Vagina (tissue), 2 donors: ENCODE data around the gene TNFRSF1B. TPM values are rescaled to one million over a fixed set of nuclear protein-coding genes. Genes with fewer than 3 reads are reported as not detected.
A peak's percentile ranks its signal among the peaks of the same experiment; 100 is the strongest.

Experiments used
- DNase-seq, 2 donors: peaks; one replicate each; pipeline ENCODE4 v3.0.0-alpha.2; 2017; ENCODE audit errors: extremely low spot score in 2 of 2
- H3K27ac ChIP-seq: fragments of 200-600 bp; sonication (generic); one replicate; pipeline ENCODE4 v1.5.1; 2019
- H3K27me3 ChIP-seq: fragments of 200-600 bp; sonication (generic); one replicate; pipeline ENCODE4 v1.5.1; 2019
- H3K36me3 ChIP-seq, 2 donors: fragments of 200-600 bp; sonication (generic); one replicate each; pipeline ENCODE4 v1.5.1; 2017 to 2019
- H3K4me1 ChIP-seq: fragments of 200-600 bp; sonication (generic); one replicate; pipeline ENCODE4 v1.5.1; 2019
- H3K4me3 ChIP-seq, 2 donors: fragments of 200-600 bp; sonication (generic); 1 replicate in 1 of 2; 2 replicates in 1 of 2; pipeline ENCODE4 v1.5.1; 2016 to 2019
- H3K9me3 ChIP-seq: fragments of 200-600 bp; sonication (generic); one replicate; pipeline ENCODE4 v1.5.1; 2019
- POLR2A ChIP-seq, 2 donors: fragments of 450-650 bp; IDR thresholded peaks; one replicate each; pipeline ENCODE4 v1.6.1; 2017; ENCODE audit warnings: antibody characterized with exemption in 2 of 2, mild to moderate bottlenecking in 2 of 2, moderate library complexity in 2 of 2
- POLR2AphosphoS5 ChIP-seq, 2 donors: sonication (generic); formaldehyde crosslinking; IDR thresholded peaks; one replicate each; pipeline ENCODE4 v1.9.0; 2017; ENCODE audit warnings: antibody characterized with exemption in 2 of 2, mild to moderate bottlenecking in 2 of 2, low read depth in 1 of 2; ENCODE audit not compliant: insufficient read depth in 1 of 2
- intact Hi-C: fragments of 100-400 bp; cut with DNase I; formaldehyde crosslinking; loops from one replicate; pipeline ENCODE4 v1.15.1; 2023
- total RNA-seq: library from RNA; depleted of rRNA; stranded (reverse); fragments of >200 nt; gene quantifications from one replicate; pipeline ENCODE4 v1.2.3, GENCODE V29; 2016
- TF ChIP-seq, protein P1 (sequence below), 3 experiments: fragments of 450-650 bp in 2 of 3; fragments of 200-600 bp in 1 of 3; sonication (generic) in 1 of 3; IDR thresholded peaks; one replicate each; pipeline ENCODE4 v1.5.1; 2017 to 2019; ENCODE audit warnings: antibody characterized with exemption in 3 of 3, mild to moderate bottlenecking in 2 of 3, moderate library complexity in 2 of 3

Gene TNFRSF1B
- total RNA-seq, 1 donor from 2014 or later: 41.0 TPM

DNA sequence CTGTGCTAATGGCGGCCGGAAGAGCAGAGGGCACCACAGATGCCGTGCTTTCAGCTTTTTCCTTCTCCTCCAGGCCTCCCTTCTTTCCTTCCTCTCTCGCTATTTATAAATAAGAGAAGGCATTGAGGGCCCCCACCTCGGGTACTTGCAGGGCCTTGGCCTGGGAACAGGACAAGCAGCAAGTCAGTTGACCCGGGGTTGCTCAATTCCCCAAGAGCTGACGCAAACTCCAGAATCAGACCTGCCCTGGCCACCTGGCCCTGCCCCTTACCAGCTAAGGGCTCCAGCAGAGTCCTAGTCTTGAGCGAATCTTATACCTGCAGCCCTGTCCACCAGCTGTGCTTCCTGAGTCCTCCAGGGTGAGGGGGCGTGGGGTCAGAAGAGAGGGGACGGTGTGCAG lies 13.5 kb downstream of the TNFRSF1B start:
- H3K27ac ChIP-seq: peak overlapping the region; percentile 80
- H3K36me3 ChIP-seq: no peaks in the 10 kb centered on the region
- no peaks in the 10 kb centered on the region for H3K27me3 ChIP-seq
- no peaks in the 10 kb centered on the region for H3K9me3 ChIP-seq
- intact Hi-C loops: no loop called here
- TF ChIP-seq POLR2A (IDR thresholded peaks at IDR 0.05) (no peak), POLR2AphosphoS5 (IDR thresholded peaks at IDR 0.05; ENCODE audit: insufficient read depth in 1 of 2, low read depth in 1 of 2) (peak in 1 of 2 donors; percentile 63)
- TF ChIP-seq, protein P1, sequence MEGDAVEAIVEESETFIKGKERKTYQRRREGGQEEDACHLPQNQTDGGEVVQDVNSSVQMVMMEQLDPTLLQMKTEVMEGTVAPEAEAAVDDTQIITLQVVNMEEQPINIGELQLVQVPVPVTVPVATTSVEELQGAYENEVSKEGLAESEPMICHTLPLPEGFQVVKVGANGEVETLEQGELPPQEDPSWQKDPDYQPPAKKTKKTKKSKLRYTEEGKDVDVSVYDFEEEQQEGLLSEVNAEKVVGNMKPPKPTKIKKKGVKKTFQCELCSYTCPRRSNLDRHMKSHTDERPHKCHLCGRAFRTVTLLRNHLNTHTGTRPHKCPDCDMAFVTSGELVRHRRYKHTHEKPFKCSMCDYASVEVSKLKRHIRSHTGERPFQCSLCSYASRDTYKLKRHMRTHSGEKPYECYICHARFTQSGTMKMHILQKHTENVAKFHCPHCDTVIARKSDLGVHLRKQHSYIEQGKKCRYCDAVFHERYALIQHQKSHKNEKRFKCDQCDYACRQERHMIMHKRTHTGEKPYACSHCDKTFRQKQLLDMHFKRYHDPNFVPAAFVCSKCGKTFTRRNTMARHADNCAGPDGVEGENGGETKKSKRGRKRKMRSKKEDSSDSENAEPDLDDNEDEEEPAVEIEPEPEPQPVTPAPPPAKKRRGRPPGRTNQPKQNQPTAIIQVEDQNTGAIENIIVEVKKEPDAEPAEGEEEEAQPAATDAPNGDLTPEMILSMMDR (IDR thresholded peaks at IDR 0.05): no peak
- H3K4me3 ChIP-seq: no peak overlapping the region
- H3K4me1 ChIP-seq: peaks cover 94% of the 10 kb centered on the region
- no peak for DNase-seq

DNA sequence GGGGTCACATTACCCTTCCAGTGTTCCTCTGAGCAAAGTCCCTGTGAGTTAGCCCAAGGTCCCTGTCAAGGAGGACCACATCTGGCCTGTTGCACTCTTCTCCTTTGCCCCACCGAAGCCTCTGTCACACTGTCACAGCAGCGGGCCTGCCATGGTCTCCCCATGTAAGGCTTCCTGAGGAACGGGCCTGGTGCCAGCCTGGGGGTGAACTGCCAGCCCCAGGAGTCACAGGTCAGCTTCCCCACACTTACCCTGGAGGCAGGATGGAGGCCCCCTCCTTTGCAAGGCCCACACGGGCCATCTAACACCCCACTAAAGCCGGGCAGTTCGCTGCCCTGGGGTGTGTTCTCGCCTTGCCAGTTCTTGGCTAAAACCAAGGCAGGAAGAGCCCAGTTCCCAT lies 14.1 kb downstream of the TNFRSF1B start:
- Histone ChIP-seq H3K9me3 (no peaks in the 10 kb centered on the region), H3K27ac (peak overlapping the region; percentile 80), H3K27me3 (no peaks in the 10 kb centered on the region), H3K4me3 (no peak overlapping the region), H3K36me3 (no peaks in the 10 kb centered on the region), H3K4me1 (peaks cover 94% of the 10 kb centered on the region)
- DNase-seq: no peak
- TF ChIP-seq, protein P1 (IDR thresholded peaks at IDR 0.05): no peak
- no peak for TF ChIP-seq POLR2AphosphoS5 (IDR thresholded peaks at IDR 0.05; ENCODE audit: insufficient read depth in 1 of 2, low read depth in 1 of 2)
- no peak for TF ChIP-seq POLR2A (IDR thresholded peaks at IDR 0.05)
- intact Hi-C loops: no loop called here

DNA sequence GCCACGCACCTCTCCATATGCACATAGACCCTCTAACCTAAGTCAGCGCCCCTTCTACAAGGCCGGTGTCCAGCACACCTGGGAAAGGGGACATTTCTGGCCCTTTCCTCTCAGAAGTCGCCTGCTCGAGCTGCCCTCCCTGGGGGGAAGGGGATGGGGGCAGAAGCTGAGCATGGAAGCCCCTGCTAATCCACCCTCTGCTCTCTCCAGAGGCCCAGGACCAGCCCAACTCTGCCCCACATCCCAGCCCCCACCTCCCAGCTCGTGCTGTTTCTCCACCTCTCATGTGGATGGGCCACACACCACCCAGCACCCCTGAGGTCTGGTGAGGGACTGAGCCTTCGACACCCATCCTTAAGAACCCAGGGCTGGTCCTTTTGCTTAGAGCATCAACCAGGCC lies 14.8 kb downstream of the TNFRSF1B start:
- H3K4me1 ChIP-seq: peaks cover 94% of the 10 kb centered on the region
- no peaks in the 10 kb centered on the region for H3K27me3 ChIP-seq
- TF ChIP-seq POLR2A (IDR thresholded peaks at IDR 0.05): no peak
- no peak for TF ChIP-seq POLR2AphosphoS5 (IDR thresholded peaks at IDR 0.05; ENCODE audit: insufficient read depth in 1 of 2, low read depth in 1 of 2)
- TF ChIP-seq, protein P1 (IDR thresholded peaks at IDR 0.05): no peak
- intact Hi-C loops: no loop called here
- peak overlapping the region; percentile 80 for H3K27ac ChIP-seq
- no peaks in the 10 kb centered on the region for H3K36me3 ChIP-seq
- H3K9me3 ChIP-seq: no peaks in the 10 kb centered on the region
- no peak for DNase-seq
- no peak overlapping the region for H3K4me3 ChIP-seq

DNA sequence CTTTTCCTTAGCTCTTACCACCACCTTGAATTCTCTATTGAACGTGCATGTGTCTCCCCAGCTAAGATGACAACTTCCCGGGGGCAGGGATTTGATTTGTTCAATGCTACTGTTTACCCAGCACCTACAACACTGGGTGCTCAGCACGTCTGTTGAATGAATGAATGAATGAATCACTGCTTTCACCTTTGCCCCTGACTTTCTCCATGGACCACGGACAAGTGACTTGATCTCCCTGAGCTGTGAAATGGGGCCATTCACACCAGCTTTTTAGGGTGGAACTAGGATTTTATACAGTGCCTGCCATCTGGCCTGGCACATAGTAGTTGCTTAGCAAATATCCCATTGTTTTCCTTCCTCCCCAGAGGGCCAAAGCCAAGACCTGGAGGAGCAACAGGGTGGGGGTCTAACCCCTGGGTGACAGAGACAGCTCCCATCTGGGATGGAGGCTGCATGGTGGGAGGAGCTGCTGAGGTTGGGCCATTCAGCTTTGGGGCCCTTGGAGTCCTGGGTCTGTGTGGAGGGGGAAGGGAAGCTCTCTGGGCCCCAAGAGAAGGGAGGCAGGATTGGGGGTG lies 15.7 kb downstream of the TNFRSF1B start:
- peak overlapping the region; percentile 80 for H3K27ac ChIP-seq
- intact Hi-C loops: no loop called here
- H3K4me1 ChIP-seq: peaks cover 89% of the 10 kb centered on the region
- no peak overlapping the region for H3K4me3 ChIP-seq
- TF ChIP-seq POLR2AphosphoS5 (IDR thresholded peaks at IDR 0.05; ENCODE audit: insufficient read depth in 1 of 2, low read depth in 1 of 2) (no peak), POLR2A (IDR thresholded peaks at IDR 0.05) (no peak)
- TF ChIP-seq, protein P1 (IDR thresholded peaks at IDR 0.05): no peak
- no peaks in the 10 kb centered on the region for H3K36me3 ChIP-seq
- no peaks in the 10 kb centered on the region for H3K27me3 ChIP-seq
- H3K9me3 ChIP-seq: no peaks in the 10 kb centered on the region
- DNase-seq: no peak

DNA sequence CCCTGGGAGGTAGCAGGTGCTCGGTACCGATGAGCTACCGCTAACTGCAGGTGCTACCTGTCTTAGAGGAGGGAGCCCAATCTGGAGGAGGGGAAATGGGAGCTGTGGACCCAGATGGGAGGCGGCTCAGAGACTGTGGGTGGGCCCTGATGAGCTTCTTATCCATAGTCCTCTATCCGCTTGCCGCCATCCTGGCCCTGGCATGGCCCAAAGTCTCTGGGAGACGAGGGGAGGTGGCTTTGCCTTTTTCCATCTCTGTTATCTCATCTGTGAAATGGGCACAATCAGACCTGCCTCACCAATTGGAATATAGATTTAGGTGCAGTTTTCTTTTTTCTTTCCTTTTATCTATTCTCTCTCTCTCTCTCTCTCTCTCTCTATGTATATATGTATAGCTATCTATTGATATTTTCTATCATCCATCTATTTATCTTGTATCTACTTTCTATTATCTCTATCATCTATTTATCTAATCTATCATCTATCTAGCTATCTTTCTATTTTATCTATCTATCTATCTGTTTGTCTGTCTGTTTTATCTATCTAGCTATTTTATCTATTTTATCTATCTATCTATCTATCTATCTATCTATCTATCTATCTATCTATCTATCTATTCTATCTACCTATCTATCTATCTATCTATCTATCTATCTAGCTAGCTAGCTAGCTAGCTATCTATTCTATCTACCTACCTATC lies 16.5 kb downstream of the TNFRSF1B start:
- peaks cover 88% of the 10 kb centered on the region for H3K4me1 ChIP-seq
- H3K27ac ChIP-seq: peak overlapping the region; percentile 88
- no peaks in the 10 kb centered on the region for H3K9me3 ChIP-seq
- no peaks in the 10 kb centered on the region for H3K36me3 ChIP-seq
- no peaks in the 10 kb centered on the region for H3K27me3 ChIP-seq
- intact Hi-C loops: no loop called here
- no peak overlapping the region for H3K4me3 ChIP-seq
- TF ChIP-seq, protein P1 (IDR thresholded peaks at IDR 0.05): no peak
- TF ChIP-seq POLR2A (IDR thresholded peaks at IDR 0.05) (no peak), POLR2AphosphoS5 (IDR thresholded peaks at IDR 0.05; ENCODE audit: insufficient read depth in 1 of 2, low read depth in 1 of 2) (no peak)
- DNase-seq: no peak
